DLD1 (cell line): ENCODE measurements around the gene ANKRD13A.
"Not testable (repeated sequence)": the region's sequence is repeated elsewhere in the genome, so short reads cannot be mapped to it uniquely, and the experiment has no call there.

ENCODE experiments used
- in situ Hi-C: cut with HindIII; loops from 2 replicates; pipeline ENCODE4 v1.10.0; 2017; ENCODE audit warnings: low sequenced_read_pairs

Gene ANKRD13A

GRCh38 chr12:110074089-110074488 lies 74.9 kb downstream of the ANKRD13A start:
- in situ Hi-C loops, result no loop called here

- in situ Hi-C loops, result no loop called here
These were observed 76.7 kb downstream of the ANKRD13A start for GRCh38 chr12:110075880-110076279.

- in situ Hi-C loops, result no loop called here
These were observed 78.6 kb downstream of the ANKRD13A start for GRCh38 chr12:110077800-110078199.

- in situ Hi-C loops, result no loop called here
These were observed 80.5 kb downstream of the ANKRD13A start for GRCh38 chr12:110079477-110080400.

GRCh38 chr12:110080410-110080809 lies 81.2 kb downstream of the ANKRD13A start:
- in situ Hi-C loops, result no loop called here

- in situ Hi-C loops, result no loop called here
These were observed 85.2 kb downstream of the ANKRD13A start for GRCh38 chr12:110084314-110085015.

GRCh38 chr12:110088216-110088615 lies 89.0 kb downstream of the ANKRD13A start:
- in situ Hi-C loops, result not testable (repeated sequence)

- in situ Hi-C loops, result no loop called here
These were observed 89.7 kb downstream of the ANKRD13A start for GRCh38 chr12:110088936-110089335.
